NCI-H187 treated with DMSO at 0.1 percent for 48 hours (cell line): Measurements from ENCODE around the gene NONO.
"Not testable (repeated sequence)": the region's sequence is repeated elsewhere in the genome, so short reads cannot be mapped to it uniquely, and the experiment has no call there.

Source experiments
- DNase-seq: peaks from one replicate; lab custom pipeline; 2025; lab: John Stamatoyannopoulos, UW

Gene NONO, protein sequence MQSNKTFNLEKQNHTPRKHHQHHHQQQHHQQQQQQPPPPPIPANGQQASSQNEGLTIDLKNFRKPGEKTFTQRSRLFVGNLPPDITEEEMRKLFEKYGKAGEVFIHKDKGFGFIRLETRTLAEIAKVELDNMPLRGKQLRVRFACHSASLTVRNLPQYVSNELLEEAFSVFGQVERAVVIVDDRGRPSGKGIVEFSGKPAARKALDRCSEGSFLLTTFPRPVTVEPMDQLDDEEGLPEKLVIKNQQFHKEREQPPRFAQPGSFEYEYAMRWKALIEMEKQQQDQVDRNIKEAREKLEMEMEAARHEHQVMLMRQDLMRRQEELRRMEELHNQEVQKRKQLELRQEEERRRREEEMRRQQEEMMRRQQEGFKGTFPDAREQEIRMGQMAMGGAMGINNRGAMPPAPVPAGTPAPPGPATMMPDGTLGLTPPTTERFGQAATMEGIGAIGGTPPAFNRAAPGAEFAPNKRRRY

DNA sequence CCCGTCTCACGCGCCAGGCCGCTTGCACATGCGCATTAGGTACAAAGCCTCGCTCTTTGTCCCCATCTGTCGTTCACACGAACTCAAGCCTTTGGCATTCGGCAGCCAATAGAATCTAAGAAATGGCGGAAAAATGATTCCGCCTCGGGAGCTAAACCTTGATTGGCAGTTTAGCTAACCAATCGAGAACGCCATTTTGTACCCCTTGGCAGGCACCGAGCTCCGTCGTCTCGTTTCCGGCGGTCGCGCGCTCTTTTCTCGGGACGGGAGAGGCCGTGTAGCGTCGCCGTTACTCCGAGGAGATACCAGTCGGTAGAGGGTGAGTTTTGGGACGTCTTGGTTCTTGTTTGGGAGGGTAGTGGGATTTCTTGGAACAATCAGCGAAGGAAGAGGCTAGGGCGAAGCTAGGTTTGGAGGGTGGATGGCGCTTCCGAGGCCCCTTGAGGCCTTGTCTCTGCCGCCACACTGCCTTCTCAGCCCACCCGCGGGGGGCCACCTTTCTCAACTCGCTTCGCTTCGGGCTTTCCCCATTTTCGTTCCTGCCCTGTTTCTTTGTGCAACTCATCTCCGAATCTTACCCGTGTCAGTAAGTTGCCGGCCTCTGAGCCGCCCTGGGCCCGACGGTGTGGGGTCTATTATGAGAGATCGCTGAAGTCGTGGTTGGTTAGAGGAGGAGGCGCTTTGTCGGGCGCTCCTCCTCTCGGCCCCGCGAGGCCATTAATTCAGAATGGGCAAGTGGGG is at the start of gene NONO:
TSS of gene NONO (plus strand) at position 233 of the 741 bp plus-strand sequence. CDS start 7,003 bp downstream, outside the sequence.
- peak; percentile 85 for DNase-seq

DNA sequence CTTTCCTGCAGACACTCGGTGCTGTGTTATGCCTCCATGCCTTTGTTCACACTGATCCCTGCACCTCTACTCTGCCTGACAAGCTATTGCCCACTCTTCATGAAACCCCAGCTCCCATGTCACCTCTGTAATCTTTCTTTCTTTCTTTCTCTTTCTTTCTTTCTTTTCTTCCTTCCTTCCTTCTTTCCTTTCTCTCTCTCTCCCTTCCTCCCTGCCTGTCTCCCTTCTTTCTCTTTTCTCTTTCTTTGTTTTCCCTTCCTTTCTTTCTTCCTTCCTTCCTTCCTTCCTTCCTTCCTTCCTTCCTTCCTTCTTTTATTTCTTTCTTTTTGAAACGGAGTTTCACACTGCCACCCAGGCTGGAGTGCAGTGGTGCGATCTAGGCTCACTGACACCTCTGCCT is 48.0 kb upstream of the NONO start:
- no peak for DNase-seq

DNA sequence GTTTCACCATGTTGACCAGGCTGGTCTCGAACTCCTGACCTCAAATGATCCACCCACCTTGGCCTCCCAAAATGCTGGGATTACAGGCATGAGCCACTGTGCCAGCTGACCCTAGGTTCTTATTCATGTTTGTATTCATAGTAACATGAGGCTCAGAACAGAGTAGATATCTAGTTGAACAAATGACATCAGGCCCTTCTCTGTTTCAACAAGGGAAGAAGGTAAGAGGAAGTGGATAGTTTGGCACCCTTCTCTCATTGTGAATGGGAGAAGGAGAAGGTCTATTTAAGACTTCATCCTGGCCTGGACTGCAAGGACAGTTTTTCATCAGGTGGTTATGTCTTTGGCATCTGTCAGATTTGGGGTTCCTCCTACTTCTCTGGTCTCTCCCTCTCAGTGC is 46.6 kb upstream of the NONO start:
- no peak for DNase-seq

DNA sequence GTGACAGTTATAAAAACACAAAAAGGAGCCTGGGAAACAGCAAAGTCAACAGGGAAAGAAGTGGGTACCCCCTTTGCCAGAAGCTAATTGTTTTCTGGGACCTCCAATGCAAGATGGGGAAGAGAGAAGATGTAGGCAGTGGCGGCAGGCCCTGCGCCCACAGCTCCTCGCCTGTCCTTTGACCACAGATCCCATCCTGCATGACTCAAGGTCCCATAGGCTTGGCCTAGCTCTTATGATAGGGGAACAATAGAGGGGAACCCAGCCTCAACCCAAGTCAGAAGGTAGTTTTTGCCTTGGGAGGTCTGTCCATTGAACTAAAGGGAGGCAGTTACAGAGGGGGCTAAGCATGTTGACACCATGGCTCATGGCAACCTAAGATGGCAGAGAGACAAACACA is 43.7 kb upstream of the NONO start:
- no peak for DNase-seq

DNA sequence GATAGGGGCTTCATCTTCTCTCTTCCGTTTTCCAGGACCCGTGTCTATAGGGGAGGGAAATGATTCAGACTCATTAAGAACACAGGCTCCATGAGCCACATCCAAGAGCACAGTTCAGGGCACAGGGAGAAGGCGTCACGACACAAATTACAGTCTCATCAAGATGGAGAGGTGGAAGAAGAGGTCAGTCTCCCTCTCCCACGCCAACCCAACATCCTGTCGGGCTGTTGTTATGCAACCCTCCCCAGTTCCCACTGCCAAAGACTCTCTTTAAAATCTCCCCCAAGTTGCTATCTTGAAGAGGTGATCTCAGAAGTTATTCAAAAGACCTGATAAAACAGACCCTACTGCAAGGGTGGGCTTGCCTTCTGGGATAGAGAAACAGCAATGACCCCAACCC is 42.1 kb upstream of the NONO start:
- no peak for DNase-seq

DNA sequence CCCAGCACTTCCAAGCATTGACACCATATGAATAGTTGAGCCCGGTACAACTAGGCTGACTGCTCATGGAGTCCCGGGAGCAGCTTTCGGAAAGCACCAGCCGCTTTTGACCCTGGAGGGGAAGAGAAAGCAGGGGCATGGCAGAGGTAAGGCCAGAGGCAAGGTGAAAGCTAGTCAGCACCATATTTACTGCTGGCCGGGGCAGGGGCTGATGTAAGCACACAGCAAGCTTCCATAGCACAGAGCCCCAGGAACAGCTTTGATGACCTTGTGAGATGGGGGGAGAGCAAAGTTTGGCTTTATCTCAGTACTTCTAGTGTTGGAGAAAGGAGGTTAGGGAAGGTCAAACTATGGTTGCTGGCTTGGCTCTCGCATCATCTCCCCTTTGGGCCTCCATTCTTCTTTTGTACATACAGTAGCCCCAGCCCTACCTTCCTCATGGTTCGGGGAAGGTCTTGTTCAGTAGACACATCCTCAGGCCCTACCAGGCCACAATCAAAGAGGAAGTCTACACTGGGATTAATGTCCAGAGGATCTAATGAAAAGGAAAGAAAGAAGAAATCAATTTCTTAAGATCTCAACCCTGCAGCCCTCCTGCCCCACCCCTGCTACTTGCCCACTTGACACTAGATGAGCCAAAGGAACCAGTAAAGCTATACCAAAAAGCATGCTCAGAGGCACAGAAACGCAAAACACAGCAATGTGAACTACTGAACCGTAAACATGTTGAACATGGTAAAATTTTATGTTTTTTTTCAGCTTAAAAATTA is 38.9 kb upstream of the NONO start:
- no peak for DNase-seq

DNA sequence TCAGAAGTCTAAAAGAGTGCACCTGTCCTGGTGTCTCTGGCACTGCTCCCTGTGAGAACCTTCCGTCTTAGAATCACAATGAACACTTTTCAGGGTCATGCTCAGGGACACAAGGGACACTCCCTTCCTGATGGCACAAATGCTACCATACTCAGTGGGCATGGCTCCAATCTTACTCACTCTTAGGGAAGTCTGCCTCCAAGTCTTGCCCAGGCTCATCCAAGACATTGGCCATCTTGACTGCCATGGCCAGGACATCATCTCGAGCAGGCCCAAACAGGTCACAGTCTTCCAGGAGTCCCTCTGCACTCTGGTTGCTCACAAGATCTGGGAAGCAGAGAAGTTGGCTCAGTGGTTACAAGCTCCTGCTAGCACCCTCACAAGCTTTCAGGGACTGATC is 38.3 kb upstream of the NONO start:
- DNase-seq, result no peak

DNA sequence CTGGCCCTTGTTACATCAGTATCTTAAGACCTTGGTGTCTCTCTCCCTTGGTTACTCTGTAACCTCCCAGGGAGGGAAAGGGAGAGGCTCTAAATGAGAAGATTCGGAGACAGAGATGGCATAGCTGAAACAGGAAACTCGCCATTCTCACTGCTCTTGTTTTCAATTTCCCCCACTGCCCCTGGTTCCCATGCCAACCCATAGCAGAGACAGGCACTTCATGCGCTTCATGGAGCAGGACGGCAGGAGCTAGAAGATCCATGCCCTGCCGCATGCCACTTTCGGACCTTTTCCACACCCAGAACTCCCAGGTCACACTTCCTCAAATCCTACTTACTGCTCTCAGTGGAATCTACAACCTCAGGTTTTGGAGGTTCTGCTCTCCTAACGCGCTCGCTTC is 32.6 kb upstream of the NONO start:
- DNase-seq, result no peak

DNA sequence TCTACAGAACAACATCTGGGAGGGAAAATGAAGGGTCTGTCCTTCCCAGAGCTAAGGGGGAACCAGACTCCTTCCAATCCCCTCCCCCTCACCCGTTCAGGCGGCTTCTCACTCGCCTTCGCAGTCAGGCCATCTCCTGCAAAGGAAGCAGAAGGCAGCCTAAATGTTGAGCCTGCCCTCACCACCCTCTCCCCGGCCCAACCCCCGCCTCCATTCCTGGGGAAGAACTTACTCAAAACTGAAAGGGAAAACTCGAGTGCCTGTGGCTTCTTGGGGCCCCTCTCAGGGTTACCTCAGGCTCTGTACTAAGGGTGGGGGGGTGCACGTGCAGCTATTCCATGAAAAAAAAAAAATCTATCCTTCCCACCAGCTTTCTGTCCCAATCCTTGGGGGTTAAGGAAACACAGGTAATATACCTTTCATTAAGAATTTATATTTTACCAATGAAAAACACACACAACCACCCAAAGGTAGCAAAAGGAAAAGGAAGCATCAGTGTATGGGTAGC is 31.9 kb upstream of the NONO start:
- no peak for DNase-seq

DNA sequence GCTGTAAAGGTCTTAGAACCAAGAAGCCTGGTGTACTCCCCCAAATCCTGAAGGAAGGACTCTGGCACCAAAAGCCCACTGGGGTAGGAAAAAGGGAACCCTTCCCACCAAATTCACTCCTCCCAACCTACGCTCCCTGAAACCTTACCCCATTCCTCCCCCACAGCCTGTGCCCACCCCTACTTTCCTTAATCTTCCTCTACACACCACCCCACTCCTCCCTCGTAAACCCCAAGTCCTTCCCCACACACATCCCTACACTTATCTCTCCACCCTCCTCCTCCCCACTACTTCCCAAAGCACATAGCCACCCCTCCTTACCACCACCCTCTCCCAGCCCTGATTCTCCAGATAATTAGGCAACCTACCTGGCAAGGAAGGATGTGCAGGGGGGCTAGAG is 31.2 kb upstream of the NONO start:
- DNase-seq, result no peak

DNA sequence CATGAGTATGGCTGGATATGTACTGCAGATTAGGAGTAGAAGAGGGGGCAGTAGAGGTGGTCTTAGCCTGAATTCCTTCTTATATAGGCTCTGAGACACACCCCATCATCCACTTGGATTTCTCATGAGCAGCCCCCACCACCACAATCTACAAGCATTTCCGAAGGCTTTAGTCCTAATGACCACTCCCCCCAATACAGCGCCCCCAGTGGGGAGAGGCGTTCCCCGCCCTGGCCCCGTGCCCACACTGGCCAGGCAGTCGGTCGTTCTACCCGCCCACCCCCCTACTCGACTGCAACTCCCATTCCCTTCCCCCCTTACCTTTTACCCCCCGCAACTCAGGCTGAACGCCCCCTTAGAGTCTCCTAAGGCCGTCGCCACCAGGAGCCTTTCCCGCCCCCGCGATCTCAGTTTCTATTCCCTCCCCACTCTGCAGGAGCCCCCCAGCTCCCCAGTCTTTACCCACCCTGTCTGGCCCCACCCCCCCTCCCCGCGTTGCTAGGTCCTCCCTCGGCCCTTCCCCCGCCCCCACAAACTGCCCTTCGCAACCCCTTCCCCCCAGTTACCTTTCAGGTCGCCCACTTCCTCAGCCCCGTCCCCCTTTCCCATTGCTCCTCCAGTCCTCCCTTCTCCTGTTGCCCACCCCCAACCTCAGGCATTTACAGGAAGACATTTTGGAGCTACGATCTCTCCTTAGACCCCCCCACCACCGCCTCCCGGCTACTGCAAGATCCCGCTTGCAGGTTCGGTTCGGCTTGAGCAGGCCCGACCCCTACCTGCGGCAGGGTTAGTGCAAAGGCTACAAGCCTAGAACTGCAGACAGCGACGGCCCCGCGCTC is 30.0 kb upstream of the NONO start:
- no peak for DNase-seq

DNA sequence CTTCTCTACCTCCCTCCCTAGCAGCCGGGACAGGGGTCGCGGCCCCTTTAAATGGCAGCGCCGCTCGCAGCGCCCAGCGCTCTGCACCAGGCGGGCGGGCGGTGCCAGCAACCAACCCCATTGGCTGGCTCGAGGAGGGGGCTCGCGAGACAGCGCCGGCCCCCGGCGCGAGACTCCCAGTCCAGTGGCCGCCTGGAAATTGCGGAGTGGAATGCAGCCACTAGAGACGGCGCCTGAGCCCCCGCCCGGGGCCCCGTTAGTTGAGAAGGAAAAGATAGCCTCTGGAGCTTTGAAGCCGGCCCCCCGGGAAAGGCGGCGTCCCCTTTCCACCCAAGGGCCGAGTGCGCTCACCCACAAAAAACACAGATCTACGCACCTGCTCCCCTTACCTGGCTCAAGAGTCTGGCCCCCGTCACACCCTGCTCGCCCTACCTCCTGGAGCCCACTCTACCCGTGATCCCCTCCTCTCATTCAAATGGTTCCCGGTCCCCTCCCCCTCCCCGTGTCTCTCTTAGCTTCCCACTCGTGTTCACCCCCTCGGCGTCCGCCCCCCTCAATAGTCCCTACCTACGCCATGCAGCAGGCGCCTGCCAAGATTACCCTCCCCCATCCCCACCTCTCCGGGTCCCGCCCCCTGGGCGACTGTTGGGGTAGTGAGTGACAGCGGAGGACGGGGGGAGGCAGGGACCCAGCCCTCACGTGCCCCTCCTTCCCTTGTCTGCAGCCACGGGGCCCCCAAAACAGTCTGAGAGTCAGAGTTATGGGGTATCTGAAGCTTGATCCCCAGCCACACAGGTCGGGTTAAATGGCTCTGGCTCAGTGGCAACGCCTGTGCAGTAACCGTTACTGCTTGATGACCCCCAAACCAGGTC is 29.1 kb upstream of the NONO start, which contains the start of gene ZMYM3:
TSS of gene ZMYM3 (minus strand) at position 49 of the 872 bp plus-strand sequence. CDS start 885 bp downstream, outside the sequence.
- peak; percentile 8 for DNase-seq

DNA sequence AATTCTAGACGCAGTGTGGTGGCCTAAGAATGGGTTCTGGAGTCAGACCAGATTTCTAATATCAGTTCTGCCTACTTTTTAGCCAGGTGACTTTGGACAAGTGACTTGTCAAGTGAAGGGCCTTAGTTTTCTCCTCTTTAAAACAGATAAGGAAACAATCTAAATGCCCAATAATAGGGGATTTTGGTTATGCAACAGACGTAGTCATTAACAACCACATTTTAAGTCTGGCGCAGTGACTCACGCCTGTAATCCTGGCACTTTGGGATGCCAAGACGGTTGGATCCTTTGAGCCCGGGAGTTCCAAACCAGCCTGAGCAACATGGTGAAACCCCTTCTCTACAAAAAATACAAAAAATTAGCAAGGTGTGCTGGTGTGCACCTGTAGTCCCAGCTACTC is 27.4 kb upstream of the NONO start:
- no peak for DNase-seq

DNA sequence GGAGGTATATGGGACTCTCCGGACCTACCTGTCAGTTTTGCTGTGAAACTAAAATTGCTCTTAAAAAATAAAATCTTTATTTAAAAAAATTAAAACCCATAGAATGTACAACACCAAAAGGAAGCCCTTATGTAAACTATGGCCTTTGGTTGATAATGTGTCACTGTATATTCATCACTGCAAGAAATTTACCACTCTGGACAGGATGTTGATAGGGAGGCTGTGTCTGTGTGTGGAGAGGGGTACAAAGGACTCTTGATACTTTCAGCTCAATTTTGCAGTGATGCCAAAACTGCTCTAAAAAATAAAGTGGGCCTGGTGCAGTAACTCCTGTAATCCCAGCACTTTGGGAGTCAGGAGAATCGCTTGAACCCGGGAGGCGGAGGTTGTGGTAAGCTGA is 26.6 kb upstream of the NONO start:
- DNase-seq, result no peak

DNA sequence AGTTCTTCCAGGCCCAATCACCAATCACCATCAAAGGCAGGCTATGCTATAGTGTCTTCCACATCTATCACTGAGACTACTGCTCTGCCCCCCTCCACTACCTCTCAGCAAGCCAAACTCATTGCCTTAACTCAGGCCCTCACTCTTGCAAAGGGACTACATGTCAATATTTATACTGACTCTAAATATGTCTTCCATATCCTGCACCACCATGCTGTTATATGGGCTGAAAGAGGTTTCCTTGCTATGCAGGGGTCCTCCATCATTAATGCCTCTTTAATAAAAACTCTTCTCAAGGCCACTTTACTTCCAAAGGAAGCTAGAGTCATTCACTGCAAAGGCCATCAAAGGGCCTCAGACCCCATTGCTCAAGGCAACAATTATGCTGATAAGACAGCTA is 14.8 kb upstream of the NONO start:
- DNase-seq, result not testable (repeated sequence)

DNA sequence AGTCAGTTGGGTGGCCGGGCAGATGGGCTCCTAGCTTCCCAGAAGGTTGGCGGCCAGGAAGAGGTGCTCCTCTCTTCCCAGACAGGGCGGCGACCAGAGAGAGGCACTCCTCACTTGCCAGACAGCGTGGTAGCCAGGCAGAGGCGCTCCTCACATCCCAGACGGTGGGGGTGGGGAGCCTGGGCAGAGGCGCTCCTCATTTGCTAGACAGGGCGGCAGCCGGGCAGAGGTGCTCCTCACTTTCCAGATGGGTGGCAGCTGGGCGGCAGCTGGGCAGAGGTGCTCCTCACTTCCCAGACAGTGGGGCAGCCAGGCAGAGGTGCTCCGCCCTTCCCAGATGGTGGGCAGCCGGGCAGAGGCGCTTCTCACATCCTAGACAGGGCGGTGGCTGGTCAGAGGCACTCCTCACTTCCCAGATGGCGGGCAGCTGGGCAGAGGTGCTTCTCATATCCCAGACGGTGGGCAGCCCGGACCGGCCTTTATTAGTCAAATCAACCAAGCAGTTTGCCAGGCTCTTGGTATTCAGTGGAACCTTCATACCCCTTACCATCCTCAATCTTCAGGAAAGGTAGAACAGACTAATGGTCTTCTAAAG is 13.5 kb upstream of the NONO start:
- DNase-seq, result no peak

DNA sequence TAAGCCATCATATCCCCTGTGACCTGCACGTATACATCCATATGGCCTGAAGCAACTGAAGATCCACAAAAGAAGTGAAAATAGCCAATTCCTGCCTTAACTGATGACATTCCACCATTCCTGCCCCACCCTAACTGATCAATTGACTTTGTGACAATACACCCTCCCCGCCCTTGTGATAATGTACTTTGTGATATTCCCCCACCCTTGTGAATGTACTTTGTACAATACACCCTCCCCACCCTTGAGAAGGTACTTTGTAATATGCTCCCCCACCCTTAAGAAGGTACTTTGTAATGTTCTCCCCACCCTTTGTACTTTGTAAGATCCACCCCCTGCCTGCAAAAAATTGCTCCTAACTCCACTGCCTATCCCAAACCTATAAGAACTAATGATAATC is 11.1 kb upstream of the NONO start:
- DNase-seq, result not testable (repeated sequence)

DNA sequence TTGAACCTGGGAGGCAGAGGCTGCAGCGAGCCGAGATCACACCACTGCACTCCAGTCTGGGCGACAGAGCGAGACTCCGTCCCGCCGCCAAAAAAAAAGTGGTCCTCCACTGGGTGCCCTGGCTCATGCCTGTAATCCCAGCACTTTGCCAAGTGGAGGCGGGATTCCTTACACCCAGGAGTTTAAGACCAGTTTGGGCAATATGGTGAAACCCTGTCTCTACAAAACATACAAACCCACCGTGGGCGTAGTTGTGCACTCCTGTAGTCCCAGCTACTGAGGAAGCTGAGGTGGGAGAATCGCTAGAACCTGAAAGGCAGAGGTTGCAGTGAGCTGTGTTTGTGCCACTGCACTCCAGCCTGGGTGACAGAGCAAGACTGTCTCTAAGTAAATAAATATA is 2.1 kb upstream of the NONO start:
- not testable (repeated sequence) for DNase-seq

DNA sequence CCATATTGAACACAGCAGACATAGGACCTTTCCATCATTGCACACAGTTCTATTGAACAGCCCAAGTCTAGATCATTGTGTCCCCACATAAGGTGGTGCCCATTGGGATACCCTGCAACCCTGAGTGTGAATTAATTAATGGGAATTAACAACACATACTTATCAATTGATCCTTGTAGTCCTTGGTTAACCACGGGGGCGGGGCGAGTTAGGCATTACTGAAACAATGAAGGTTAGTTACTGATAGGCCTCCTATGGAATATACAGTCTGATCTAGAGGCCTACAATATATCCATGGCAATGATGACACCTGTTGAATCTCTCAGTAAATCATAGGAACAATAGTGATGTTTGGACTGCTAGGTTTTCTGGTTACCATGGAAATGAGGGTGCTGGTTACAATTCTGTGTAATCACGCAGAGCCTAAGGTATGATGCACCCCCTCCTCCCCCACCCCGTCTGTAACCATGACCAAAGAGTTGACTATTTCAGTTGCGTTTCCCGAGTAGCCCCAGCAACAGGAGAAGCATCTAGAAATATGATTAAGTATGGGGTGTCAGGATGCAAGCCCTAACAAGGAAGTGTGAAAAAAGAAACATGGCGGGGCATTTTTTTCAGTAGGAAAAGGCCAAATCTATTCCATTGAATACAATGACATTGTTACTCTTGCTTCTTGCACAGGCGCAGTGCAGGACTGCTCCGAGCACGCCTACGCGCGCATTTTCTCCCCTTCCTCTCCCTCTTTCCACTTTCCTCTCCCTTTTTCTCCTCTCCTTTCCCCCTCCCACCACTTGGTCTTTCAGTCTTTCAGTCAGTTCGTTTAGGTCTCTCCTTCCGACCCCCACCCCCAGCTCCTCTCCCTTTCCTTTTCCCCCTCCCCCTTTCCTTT is 677 bp upstream of the NONO start:
- no peak for DNase-seq
